Sigmoid colon (tissue), 7 donors: ENCODE measurements around the gene OSBPL5. TPM values are rescaled to one million over a fixed set of nuclear protein-coding genes. Genes with fewer than 3 reads are reported as not detected.
A peak's percentile ranks its signal among the peaks of the same experiment; 100 is the strongest.

Experiments used
- DNase-seq: peaks from one replicate; pipeline ENCODE4 v3.0.0-alpha.2; 2019
- H3K27ac ChIP-seq, 4 donors: fragments of 200-600 bp; sonication (generic); one replicate each; pipeline ENCODE4 v1.5.1; 2016 to 2019; ENCODE audit warnings: mild to moderate bottlenecking in 1 of 4
- H3K27me3 ChIP-seq, 3 donors: fragments of 200-600 bp; sonication (generic); one replicate each; pipeline ENCODE4 v1.5.1; 2019; ENCODE audit warnings: mild to moderate bottlenecking in 1 of 3
- H3K36me3 ChIP-seq, 4 donors: fragments of 200-600 bp; sonication (generic); one replicate each; pipeline ENCODE4 v1.5.1; 2016 to 2019
- H3K4me1 ChIP-seq, 4 donors: fragments of 200-600 bp; sonication (generic); one replicate each; pipeline ENCODE4 v1.5.1; 2017 to 2019
- H3K4me3 ChIP-seq, 4 donors: fragments of 200-600 bp; sonication (generic); one replicate each; pipeline ENCODE4 v1.5.1; 2017 to 2019; ENCODE audit warnings: mild to moderate bottlenecking in 2 of 4, moderate library complexity in 1 of 4
- H3K9me3 ChIP-seq, 4 donors: fragments of 200-600 bp in 3 of 4; sonication (generic) in 3 of 4; one replicate each; pipeline versions ENCODE4 v1.5.1 to v1.6.1; 2013 to 2019
- CTCF ChIP-seq, 4 experiments: fragments of 450-650 bp in 3 of 4; fragments of 200-600 bp in 1 of 4; IDR thresholded peaks; one replicate each; pipeline ENCODE4 v1.5.1; 2016 to 2019; ENCODE audit warnings: antibody characterized with exemption in 4 of 4, mild to moderate bottlenecking in 3 of 4, moderate library complexity in 2 of 4
- EP300 ChIP-seq, 4 donors: sonication (generic); formaldehyde crosslinking; IDR thresholded peaks; one replicate each; pipeline ENCODE4 v1.6.1; 2017; ENCODE audit warnings: antibody characterized with exemption in 4 of 4
- POLR2A ChIP-seq, 2 donors: fragments of 450-650 bp; IDR thresholded peaks; one replicate each; pipeline ENCODE4 v1.6.1; 2016; ENCODE audit warnings: antibody characterized with exemption in 2 of 2, mild to moderate bottlenecking in 2 of 2, moderate library complexity in 2 of 2
- POLR2AphosphoS5 ChIP-seq, 4 donors: sonication (generic); formaldehyde crosslinking; IDR thresholded peaks; one replicate each; pipeline ENCODE4 v1.6.1; 2017; ENCODE audit warnings: antibody characterized with exemption in 4 of 4
- WGBS, 2 donors: extraction: QIAGEN DNeasy Blood & Tissue Kit; methylation state at CpG; one replicate each; pipeline ENCODE4 v1.1.7; 2013; 5-methylcytosine and 5-hydroxymethylcytosine counted together
- intact Hi-C: fragments of 100-400 bp; cut with DNase I; formaldehyde crosslinking; loops from one replicate; pipeline ENCODE4 v1.15.1; 2023
- polyA plus RNA-seq, 3 donors: library from polyadenylated mRNA; stranded (reverse); fragments of 200-250 nt; gene quantifications; one replicate each; pipeline ENCODE4 v1.2.3, GENCODE V29; 2013
- small RNA-seq, 3 donors: library from RNA; depleted of rRNA; stranded (forward); fragments of <200 nt; gene quantifications; one replicate each; pipeline ENCODE3, GENCODE V24; 2016
- total RNA-seq, 4 donors: library from RNA; depleted of rRNA; stranded (reverse); fragments of >200 nt; gene quantifications; one replicate each; pipeline ENCODE4 v1.1.0, GENCODE V29; 2016
- donor health status: healthy with polysubstance abuse.
- donor health status: Bipolar disorder and iron deficiency.
- donor health status: healthy.

OSBPL5 gene
- total and polyA plus RNA-seq, 7 donors = 16.6 to 69.2 (median 29.8) TPM

GRCh38 chr11:3041699-3042441 lies 123.2 kb downstream of the OSBPL5 start:
- Histone ChIP-seq H3K36me3 (peaks cover 15 to 66% (median 37%) of the 10 kb centered on the region in 4 donors), H3K27me3 (no peaks in the 10 kb centered on the region), H3K9me3 (no peaks in the 10 kb centered on the region), H3K4me1 (peaks cover 0 to 57% (median 42%) of the 10 kb centered on the region in 4 donors), H3K4me3 (no peak overlapping the region), H3K27ac (peak overlapping the region in 3 of 4 donors; percentile 78 to 90 (median 88))
- intact Hi-C loops = no loop called here
- TF ChIP-seq POLR2A (IDR thresholded peaks at IDR 0.05) (no peak), POLR2AphosphoS5 (IDR thresholded peaks at IDR 0.05) (peak in 1 of 4 donors; percentile 11)
- no peak for DNase-seq
- WGBS, 2 donors = 70 to 88% methylated on average over 17 of the region's 17 CpGs

GRCh38 chr11:3040881-3041280 lies 124.2 kb downstream of the OSBPL5 start:
- H3K9me3 ChIP-seq = no peaks in the 10 kb centered on the region
- no peak for TF ChIP-seq POLR2A (IDR thresholded peaks at IDR 0.05)
- no peak for TF ChIP-seq CTCF (IDR thresholded peaks at IDR 0.05)
- TF ChIP-seq POLR2AphosphoS5 (IDR thresholded peaks at IDR 0.05) = no peak
- no peak for TF ChIP-seq EP300 (IDR thresholded peaks at IDR 0.05)
- 95 to 96% methylated on average over 9 of the region's 9 CpGs for WGBS, 2 donors
- H3K36me3 ChIP-seq = peaks cover 17 to 75% (median 45%) of the 10 kb centered on the region in 4 donors
- DNase-seq = no peak
- H3K4me1 ChIP-seq = peaks cover 0 to 48% (median 37%) of the 10 kb centered on the region in 4 donors
- no peak overlapping the region for H3K27ac ChIP-seq
- intact Hi-C loops = no loop called here
- H3K4me3 ChIP-seq = no peak overlapping the region
- H3K27me3 ChIP-seq = no peaks in the 10 kb centered on the region

GRCh38 chr11:3037945-3038271 lies 127.2 kb downstream of the OSBPL5 start:
- Histone ChIP-seq H3K36me3 (peaks cover 20 to 85% (median 55%) of the 10 kb centered on the region in 4 donors), H3K27me3 (no peaks in the 10 kb centered on the region)
- 79 to 88% methylated on average over 12 of the region's 12 CpGs for WGBS, 2 donors

More at GRCh38 chr11:3037945-3038271, 127.2 kb downstream of the OSBPL5 start:
- Histone ChIP-seq H3K9me3 (no peaks in the 10 kb centered on the region), H3K4me1 (peaks cover 0 to 20% (median 15%) of the 10 kb centered on the region in 4 donors), H3K4me3 (no peak overlapping the region), H3K27ac (peak overlapping the region in 2 of 4 donors; percentile 1 to 23)
- DNase-seq = no peak
- TF ChIP-seq POLR2A (IDR thresholded peaks at IDR 0.05) (no peak), CTCF (IDR thresholded peaks at IDR 0.05) (no peak), EP300 (IDR thresholded peaks at IDR 0.05) (no peak), POLR2AphosphoS5 (IDR thresholded peaks at IDR 0.05) (no peak)
- intact Hi-C loops = loop anchor here (1.0 to 2.0 kb wide), 2 partner anchors 53 to 179 kb away; no protein-coding TSS in a partner anchor

Small RNAs within 50 kb of the gene (small RNA-seq; reads per million reads assigned to genes)
- gene RNU1-91P = 0 reads per million in 3 donors

Other genes starting within 250 kb of the OSBPL5 start
- gene PHLDA2, start 235.9 kb downstream of the OSBPL5 start, total RNA-seq = 1 to 10 TPM in 1 of 4 donors, not detected in 3; 1.7 TPM
- gene PHLDA2, start 235.9 kb downstream of the OSBPL5 start, polyA plus RNA-seq = 10 to 100 TPM; 33.0 to 37.9 (median 37.8) TPM
- gene NAP1L4, start 173.0 kb downstream of the OSBPL5 start, total RNA-seq = 100 to 1,000 TPM in 2 of 4 donors, 10 to 100 TPM in 2; 88.2 to 102 (median 95.4) TPM
- 10 to 100 TPM; 55.9 to 94.8 (median 61.3) TPM for gene NAP1L4, start 173.0 kb downstream of the OSBPL5 start, polyA plus RNA-seq
- 10 to 100 TPM; 34.6 to 49.0 (median 39.6) TPM for gene CARS1, start 107.9 kb downstream of the OSBPL5 start, total RNA-seq
- gene CARS1, start 107.9 kb downstream of the OSBPL5 start, polyA plus RNA-seq = 10 to 100 TPM; 21.0 to 57.1 (median 35.4) TPM
- gene MRGPRG, start 53.5 kb upstream of the OSBPL5 start, total RNA-seq = not detected
- not detected for gene MRGPRG, start 53.5 kb upstream of the OSBPL5 start, polyA plus RNA-seq
- gene MRGPRE, start 67.1 kb upstream of the OSBPL5 start, total RNA-seq = 1 to 10 TPM in 2 of 4 donors, under 1 TPM in 1, not detected in 1; 0.33 to 1.4 (median 1.1) TPM
- under 1 TPM in 1 of 3 donors, not detected in 2; 0.10 TPM for gene MRGPRE, start 67.1 kb upstream of the OSBPL5 start, polyA plus RNA-seq
- 10 to 100 TPM; 13.8 to 29.1 (median 15.9) TPM for gene ZNF195, start 213.8 kb upstream of the OSBPL5 start, total RNA-seq
- gene ZNF195, start 213.8 kb upstream of the OSBPL5 start, polyA plus RNA-seq = 10 to 100 TPM; 13.9 to 21.4 (median 16.2) TPM